D721Med (cell line): ENCODE measurements around the gene NUP62CL.

ENCODE experiments used
- DNase-seq: peaks from one replicate; pipeline ENCODE4 v3.0.0; 2011; ENCODE audit warnings: low spot score; ENCODE audit not compliant: insufficient read length
- FAIRE-seq: peaks from 2 replicates; lab custom pipeline; 2011; peaks lifted over from hg19 to GRCh38; lab: Jason Lieb, UNC
- CTCF ChIP-seq: IDR thresholded peaks from 2 replicates; pipeline ENCODE4 v1.5.1; 2012; ENCODE audit warnings: mild to moderate bottlenecking, control low read depth; ENCODE audit not compliant: insufficient read depth; ENCODE audit errors: missing control alignments

NUP62CL gene

GRCh38 chrX:107117993-107118321 is 88.3 kb downstream of the NUP62CL start:
- TF ChIP-seq CTCF = no peak
- FAIRE-seq = no peak
- DNase-seq = no peak

GRCh38 chrX:107107459-107107858 is 98.8 kb downstream of the NUP62CL start:
- DNase-seq (no peak), FAIRE-seq (no peak)
- no peak for TF ChIP-seq CTCF

GRCh38 chrX:107102980-107103379 is 103.3 kb downstream of the NUP62CL start:
- TF ChIP-seq CTCF = no peak
- DNase-seq (no peak), FAIRE-seq (no peak)

GRCh38 chrX:107076158-107076557 is 130.1 kb downstream of the NUP62CL start:
- no peak for DNase-seq
- TF ChIP-seq CTCF = no peak
- FAIRE-seq = no peak
